Gastroesophageal sphincter (tissue), 3 donors: ENCODE measurements around the gene TMTC2.

Experiments
- EP300 ChIP-seq: sonication (generic); formaldehyde crosslinking; IDR thresholded peaks from one replicate; pipeline ENCODE4 v1.6.1; 2017; ENCODE audit warnings: antibody characterized with exemption, mild to moderate bottlenecking
- POLR2A ChIP-seq, 2 donors: fragments of 450-650 bp; IDR thresholded peaks; one replicate each; pipeline ENCODE4 v1.6.1; 2017; ENCODE audit warnings: antibody characterized with exemption in 2 of 2, mild to moderate bottlenecking in 2 of 2, moderate library complexity in 1 of 2
- POLR2AphosphoS5 ChIP-seq: sonication (generic); formaldehyde crosslinking; IDR thresholded peaks from one replicate; pipeline ENCODE4 v1.6.1; 2017; ENCODE audit warnings: antibody characterized with exemption
- TF ChIP-seq, protein P1 (sequence below), 4 experiments: fragments of 200-600 bp in 2 of 4; fragments of 450-650 bp in 2 of 4; sonication (generic) in 1 of 4; IDR thresholded peaks; one replicate each; pipeline ENCODE4 v1.5.1; 2017 to 2019; ENCODE audit warnings: antibody characterized with exemption in 4 of 4, mild to moderate bottlenecking in 2 of 4, moderate library complexity in 2 of 4

DNA sequence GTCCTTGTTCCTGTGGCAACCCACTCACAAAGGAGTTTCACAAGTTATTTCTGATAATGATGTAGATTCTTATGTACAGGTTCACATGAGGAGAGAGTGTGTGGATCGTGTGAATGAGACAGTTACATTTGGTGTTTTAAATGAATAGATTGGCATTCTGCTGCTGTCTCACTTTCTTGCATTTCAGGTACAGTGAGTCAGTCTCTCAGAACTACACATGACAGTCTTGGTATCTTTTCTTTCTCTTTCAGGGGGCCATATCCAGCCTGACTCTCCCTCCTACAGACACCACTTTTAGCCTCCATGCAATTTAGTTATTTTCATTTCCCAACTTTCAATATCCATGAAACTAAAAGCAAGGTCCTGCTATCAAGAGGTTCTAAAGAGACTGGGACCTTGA, 19.9 kb upstream of the TMTC2 start:
- TF ChIP-seq EP300 (no peak), POLR2A (IDR thresholded peaks at IDR 0.05) (no peak), POLR2AphosphoS5 (no peak)
- TF ChIP-seq, protein P1, sequence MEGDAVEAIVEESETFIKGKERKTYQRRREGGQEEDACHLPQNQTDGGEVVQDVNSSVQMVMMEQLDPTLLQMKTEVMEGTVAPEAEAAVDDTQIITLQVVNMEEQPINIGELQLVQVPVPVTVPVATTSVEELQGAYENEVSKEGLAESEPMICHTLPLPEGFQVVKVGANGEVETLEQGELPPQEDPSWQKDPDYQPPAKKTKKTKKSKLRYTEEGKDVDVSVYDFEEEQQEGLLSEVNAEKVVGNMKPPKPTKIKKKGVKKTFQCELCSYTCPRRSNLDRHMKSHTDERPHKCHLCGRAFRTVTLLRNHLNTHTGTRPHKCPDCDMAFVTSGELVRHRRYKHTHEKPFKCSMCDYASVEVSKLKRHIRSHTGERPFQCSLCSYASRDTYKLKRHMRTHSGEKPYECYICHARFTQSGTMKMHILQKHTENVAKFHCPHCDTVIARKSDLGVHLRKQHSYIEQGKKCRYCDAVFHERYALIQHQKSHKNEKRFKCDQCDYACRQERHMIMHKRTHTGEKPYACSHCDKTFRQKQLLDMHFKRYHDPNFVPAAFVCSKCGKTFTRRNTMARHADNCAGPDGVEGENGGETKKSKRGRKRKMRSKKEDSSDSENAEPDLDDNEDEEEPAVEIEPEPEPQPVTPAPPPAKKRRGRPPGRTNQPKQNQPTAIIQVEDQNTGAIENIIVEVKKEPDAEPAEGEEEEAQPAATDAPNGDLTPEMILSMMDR (IDR thresholded peaks at IDR 0.05): no peak
